Upper lobe of right lung (tissue), 1 donor: ENCODE measurements around the gene TUBGCP3. TPM values are rescaled to one million over a fixed set of nuclear protein-coding genes. Genes with fewer than 3 reads are reported as not detected.

Source experiments
- ATAC-seq: fragments of 200-7000 bp; cut with Tn5 transposase; one replicate; pipeline ENCODE4 v1.9.1; 2020; ENCODE audit warnings: mild to moderate bottlenecking, moderate library complexity
- DNase-seq: peaks from one replicate; pipeline ENCODE4 v3.0.0-alpha.2; 2020
- H3K27ac ChIP-seq: fragments of 200-600 bp; one replicate; pipeline ENCODE4 v1.8.0; 2022
- H3K27me3 ChIP-seq: fragments of 200-600 bp; one replicate; pipeline ENCODE4 v1.8.0; 2022; ENCODE audit warnings: mild to moderate bottlenecking
- H3K36me3 ChIP-seq: fragments of 200-600 bp; one replicate; pipeline ENCODE4 v1.8.0; 2022
- H3K4me1 ChIP-seq: fragments of 200-600 bp; one replicate; pipeline ENCODE4 v1.8.0; 2022
- H3K4me3 ChIP-seq: fragments of 200-600 bp; one replicate; pipeline ENCODE4 v1.8.0; 2022; ENCODE audit warnings: mild to moderate bottlenecking
- H3K9me3 ChIP-seq: fragments of 200-600 bp; one replicate; pipeline ENCODE4 v1.8.0; 2022
- intact Hi-C: fragments of 100-400 bp; cut with DNase I; formaldehyde crosslinking; loops from one replicate; pipeline ENCODE4 v1.11.0; 2022
- total RNA-seq: library from RNA; stranded (reverse); fragmentation: NEBNext Ultra II Directional; extraction: Animal tissue kit (Norgen Biotek cat#: 25700); gene quantifications from one replicate; pipeline ENCODE4 v1.2.1, GENCODE V29; 2021
- TF ChIP-seq, protein P1 (sequence below): fragments of 200-600 bp; IDR thresholded peaks from one replicate; pipeline ENCODE4 v1.8.0; 2022; ENCODE audit warnings: antibody characterized with exemption
- donor health status: DM: no; HTN: yes; CAD: no; lungs with severe emphysema.

Gene TUBGCP3
- total RNA-seq, 1 donor from 2014 or later: 33.9 TPM

DNA sequence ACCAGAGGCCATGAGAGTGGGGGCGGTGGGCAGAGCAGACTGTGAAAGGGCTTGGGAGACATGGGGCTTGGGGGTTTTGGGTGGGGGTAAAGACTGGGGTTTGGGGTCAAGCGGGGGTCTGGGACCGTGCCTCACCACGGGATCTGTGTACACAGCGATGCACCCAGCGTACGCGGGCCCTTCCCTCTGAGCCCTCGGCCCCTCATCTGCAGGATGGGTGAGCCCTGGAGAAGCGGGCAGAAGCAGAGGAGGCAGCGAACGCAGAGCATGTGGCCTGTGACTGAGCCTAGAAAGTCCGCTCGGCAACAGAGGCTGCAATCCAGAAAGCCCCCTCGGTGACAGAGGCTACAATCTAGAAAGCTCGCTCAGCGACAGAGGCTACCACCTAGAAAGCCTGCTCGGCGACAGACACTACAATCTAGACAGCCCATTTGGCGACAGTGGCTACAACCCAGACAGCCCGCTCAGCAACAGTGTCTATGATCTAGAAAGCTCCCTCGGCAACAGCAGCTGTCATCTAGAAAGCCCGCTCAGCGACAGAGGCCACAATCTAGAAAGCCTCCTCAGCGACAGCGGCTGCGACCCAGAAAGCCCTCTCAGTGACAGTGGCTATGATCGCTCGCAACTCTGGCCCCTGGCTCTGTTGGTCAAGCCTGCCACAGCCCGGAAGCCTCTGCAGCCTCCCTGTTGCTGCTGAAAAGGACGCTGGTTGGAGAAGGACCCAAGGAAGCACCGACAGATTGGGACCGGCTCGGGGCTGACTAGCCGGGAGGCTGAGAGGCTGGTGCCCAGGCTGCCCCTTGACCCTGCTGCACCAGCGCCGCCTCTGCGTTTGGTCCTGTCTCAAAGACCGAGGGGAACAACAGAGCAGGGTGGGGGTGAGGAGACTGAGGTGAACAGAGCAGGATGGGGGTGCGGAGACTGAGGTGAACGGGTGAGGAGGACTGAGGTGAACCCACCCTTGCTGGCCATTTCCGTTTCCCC, 143.2 kb downstream of the TUBGCP3 start:
- no peak overlapping the region for H3K27ac ChIP-seq
- no peak overlapping the region for H3K4me3 ChIP-seq
- TF ChIP-seq, protein P1, sequence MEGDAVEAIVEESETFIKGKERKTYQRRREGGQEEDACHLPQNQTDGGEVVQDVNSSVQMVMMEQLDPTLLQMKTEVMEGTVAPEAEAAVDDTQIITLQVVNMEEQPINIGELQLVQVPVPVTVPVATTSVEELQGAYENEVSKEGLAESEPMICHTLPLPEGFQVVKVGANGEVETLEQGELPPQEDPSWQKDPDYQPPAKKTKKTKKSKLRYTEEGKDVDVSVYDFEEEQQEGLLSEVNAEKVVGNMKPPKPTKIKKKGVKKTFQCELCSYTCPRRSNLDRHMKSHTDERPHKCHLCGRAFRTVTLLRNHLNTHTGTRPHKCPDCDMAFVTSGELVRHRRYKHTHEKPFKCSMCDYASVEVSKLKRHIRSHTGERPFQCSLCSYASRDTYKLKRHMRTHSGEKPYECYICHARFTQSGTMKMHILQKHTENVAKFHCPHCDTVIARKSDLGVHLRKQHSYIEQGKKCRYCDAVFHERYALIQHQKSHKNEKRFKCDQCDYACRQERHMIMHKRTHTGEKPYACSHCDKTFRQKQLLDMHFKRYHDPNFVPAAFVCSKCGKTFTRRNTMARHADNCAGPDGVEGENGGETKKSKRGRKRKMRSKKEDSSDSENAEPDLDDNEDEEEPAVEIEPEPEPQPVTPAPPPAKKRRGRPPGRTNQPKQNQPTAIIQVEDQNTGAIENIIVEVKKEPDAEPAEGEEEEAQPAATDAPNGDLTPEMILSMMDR: no peak
- H3K36me3 ChIP-seq: no peaks in the 10 kb centered on the region
- peaks cover 29% of the 10 kb centered on the region for H3K27me3 ChIP-seq
- intact Hi-C loops: no loop called here
- DNase-seq (peak; percentile 55), ATAC-seq (no peak)
- peaks cover 3% of the 10 kb centered on the region for H3K4me1 ChIP-seq
- H3K9me3 ChIP-seq: no peaks in the 10 kb centered on the region

DNA sequence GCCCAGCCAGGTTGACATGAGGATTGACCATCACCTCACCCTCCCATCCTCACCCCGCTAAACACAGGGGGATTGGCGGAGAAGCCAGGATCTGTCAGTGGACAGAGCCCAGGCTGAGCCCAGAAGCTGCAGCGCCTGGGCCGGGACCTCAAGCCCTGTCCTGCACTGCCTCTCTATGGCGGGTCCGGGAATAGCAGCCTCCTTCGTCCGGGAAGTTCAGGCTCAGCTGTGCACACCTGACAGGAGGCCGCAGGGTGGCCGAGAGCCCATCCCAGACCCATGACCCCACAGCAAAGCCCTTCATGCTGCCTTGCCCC, 144.0 kb downstream of the TUBGCP3 start:
- intact Hi-C loops: no loop called here

DNA sequence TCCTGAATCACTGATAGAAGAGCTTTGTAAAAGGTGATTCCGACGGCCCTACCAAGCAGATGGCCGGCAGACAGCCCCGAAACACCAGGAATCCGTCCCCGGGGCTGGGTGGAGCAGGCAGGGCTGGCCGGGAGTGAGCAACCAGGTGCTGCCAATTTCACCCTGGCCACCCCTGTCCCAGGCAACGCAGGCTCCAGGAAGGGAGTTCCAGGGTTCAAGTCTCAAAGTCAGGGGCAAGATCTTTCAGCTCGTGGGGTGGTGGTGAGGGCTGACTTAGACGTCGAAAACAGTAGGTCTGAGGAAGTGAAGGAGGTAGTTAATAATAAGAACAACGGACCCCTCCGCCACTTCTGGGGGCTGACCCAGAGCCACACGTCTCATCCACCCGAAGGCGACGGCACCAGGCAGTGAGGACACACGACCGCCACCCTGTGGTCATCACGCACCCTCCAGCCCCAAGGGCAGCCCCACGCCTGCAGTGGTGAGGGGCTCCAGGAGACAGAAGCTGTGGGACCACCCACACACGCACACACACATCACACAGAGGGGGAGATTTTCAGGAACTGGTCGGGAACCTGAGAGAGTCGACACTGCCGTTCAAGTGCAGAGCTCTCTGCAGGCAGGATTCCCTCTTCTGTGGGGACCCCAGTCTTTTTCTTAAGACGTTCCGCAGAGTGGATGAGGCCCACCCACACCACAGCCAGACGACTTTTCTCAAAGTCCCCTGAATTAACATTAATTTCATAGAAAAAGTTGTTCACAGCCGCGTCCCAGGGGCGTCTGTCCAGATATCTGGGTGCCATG, 144.6 kb downstream of the TUBGCP3 start:
- Histone ChIP-seq H3K36me3 (no peaks in the 10 kb centered on the region), H3K27me3 (peaks cover 29% of the 10 kb centered on the region), H3K4me1 (peaks cover 3% of the 10 kb centered on the region), H3K9me3 (no peaks in the 10 kb centered on the region), H3K4me3 (no peak overlapping the region), H3K27ac (no peak overlapping the region)
- intact Hi-C loops: no loop called here
- no peak for DNase-seq
- ATAC-seq: peak; percentile 55
- TF ChIP-seq, protein P1: no peak

More for the DNA sequence above, 144.0 kb downstream of the TUBGCP3 start:
- Histone ChIP-seq H3K27me3 (peaks cover 29% of the 10 kb centered on the region), H3K36me3 (no peaks in the 10 kb centered on the region), H3K4me1 (peaks cover 3% of the 10 kb centered on the region), H3K27ac (no peak overlapping the region), H3K4me3 (no peak overlapping the region), H3K9me3 (no peaks in the 10 kb centered on the region)
- DNase-seq (peak; percentile 82), ATAC-seq (peak; percentile 89)
- TF ChIP-seq, protein P1: peak; percentile 82

DNA sequence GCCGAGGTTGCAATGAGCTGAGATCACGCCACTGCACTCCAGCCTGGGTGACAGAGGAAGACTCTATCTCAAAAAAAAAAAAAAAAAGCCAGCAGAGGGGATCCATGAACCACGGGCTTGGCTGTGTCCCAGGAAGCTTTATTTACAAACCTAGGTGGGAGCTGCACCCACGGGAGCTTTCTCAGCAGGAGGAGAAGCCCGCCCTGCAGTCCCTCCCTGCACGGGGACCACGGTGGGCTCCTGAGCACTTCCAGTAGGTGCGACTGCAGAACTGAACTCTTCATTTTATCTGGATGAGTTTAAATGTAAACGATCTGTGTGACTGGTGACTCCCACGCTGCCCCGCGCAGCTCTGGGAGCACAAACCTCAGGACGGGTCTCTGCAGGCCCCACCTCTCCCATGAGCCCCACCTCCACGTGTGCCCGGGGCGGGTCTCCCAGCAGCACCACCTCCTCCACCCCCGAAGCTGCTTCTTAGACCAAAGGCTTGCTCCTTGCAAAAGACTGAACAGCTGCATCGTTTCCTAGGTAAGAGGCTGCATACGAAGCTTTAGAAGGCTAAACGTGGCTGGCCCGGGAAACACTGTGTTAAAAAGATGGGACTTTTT, 145.4 kb downstream of the TUBGCP3 start:
- peaks cover 7% of the 10 kb centered on the region for H3K9me3 ChIP-seq
- H3K4me3 ChIP-seq: no peak overlapping the region
- DNase-seq (no peak), ATAC-seq (no peak)
- intact Hi-C loops: no loop called here
- peaks cover 3% of the 10 kb centered on the region for H3K4me1 ChIP-seq
- peaks cover 29% of the 10 kb centered on the region for H3K27me3 ChIP-seq
- TF ChIP-seq, protein P1: no peak
- no peaks in the 10 kb centered on the region for H3K36me3 ChIP-seq
- H3K27ac ChIP-seq: no peak overlapping the region

DNA sequence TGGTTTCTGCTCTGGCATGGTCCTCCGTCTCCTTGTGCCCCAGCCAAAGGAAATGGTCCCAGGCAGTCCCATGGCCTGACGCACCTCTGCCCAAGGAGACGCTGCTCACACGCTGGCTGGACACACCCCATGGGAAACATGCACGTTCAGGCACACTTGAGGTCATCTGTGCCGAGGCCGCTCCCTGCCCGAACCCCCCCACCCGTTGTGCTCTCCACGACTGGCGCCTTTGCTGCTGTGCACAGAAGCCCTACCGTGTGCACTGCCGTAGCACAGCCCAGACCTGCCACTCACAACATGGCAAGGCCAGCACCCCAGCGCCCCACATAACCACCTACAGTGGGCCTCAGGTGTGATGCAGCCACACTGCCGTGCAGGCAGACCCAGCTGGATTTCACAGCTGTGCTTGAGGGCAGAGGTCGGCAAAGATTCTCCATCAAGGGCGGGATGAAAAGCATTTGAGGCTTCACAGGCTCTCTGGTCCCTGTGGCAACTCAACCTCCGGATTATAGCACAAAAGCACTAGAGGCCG, 146.1 kb downstream of the TUBGCP3 start:
- ATAC-seq (no peak), DNase-seq (no peak)
- TF ChIP-seq, protein P1: no peak
- intact Hi-C loops: no loop called here
- Histone ChIP-seq H3K9me3 (peaks cover 9% of the 10 kb centered on the region), H3K4me3 (no peak overlapping the region), H3K4me1 (peaks cover 3% of the 10 kb centered on the region), H3K36me3 (no peaks in the 10 kb centered on the region), H3K27ac (no peak overlapping the region), H3K27me3 (peaks cover 29% of the 10 kb centered on the region)
